GM12801 (cell line): Measurements from ENCODE around the gene MAGEA1.

Experiments
- CTCF ChIP-seq: IDR thresholded peaks from one replicate; pipeline ENCODE4 v1.5.1; 2011; ENCODE audit warnings: control low read depth; ENCODE audit not compliant: insufficient read length; ENCODE audit errors: extremely low read depth

Gene MAGEA1

GRCh38 chrX:153179131-153179530 lies at the start of gene MAGEA1:
Gene MAGEA1, plus strand, starts transcription at chrX:153179284. Its CDS starts 3,106 bp downstream, at chrX:153182390.
- no peak for TF ChIP-seq CTCF

DNA sequence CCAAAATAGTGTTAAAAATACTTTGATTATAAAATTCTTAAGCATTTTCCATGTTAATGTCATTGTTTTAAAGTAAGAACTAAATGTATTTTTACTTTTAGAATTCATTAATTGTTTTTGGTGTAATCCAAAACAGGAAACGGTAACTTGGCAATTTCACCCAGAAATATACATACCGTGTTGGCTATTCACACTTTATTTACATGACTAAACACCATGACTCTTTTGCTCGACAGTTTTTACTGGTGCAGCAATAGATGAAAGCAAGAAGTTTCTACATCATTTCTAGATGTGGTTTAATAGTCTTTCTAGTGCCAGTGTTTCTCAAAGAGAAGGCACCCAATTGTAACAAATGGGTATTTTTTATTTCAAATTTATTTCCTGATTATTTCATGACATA lies 25.6 kb upstream of the MAGEA1 start:
- TF ChIP-seq CTCF, result no peak

DNA sequence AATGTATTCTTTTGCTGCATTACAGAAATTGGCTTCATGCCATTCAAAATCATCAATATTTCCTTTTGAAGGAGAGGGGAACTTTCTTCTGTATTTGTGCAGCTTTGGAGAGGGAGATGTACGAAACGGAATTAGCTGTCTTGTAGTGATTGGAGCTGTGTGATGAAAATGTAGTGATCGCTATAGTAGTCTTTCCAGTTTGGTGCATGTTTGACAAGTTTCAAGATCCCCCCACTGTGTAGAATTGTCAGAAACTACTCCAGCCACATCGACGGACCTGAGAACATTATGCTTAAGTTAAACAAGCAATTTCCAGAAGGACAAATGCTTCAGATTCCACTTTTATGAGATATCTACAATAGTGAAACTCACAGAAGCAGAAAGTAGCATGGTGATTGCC lies 21.6 kb upstream of the MAGEA1 start:
- no peak for TF ChIP-seq CTCF

- no peak for TF ChIP-seq CTCF
These were observed 20.8 kb upstream of the MAGEA1 start for GRCh38 chrX:153158319-153158718.

DNA sequence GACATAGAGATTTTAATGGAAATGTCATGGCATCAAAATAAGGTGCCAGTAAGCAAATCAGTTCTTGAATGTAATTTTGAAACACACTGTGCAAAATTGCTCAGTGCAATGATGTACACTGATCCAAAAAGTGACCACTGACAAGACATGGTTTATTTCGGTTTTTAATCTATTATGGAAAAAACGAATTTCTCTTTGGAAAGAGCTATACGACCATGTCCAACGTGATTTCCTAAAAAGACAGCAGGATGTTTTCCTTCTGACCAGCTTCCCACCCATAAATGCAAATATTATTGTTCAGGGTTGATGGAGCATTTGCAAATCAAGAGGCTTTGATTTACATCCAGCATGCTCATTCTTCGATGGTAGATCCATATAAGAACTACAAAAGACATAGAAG lies 17.1 kb upstream of the MAGEA1 start:
- TF ChIP-seq CTCF, result no peak

GRCh38 chrX:153164733-153165132 lies 14.4 kb upstream of the MAGEA1 start:
- TF ChIP-seq CTCF, result no peak

DNA sequence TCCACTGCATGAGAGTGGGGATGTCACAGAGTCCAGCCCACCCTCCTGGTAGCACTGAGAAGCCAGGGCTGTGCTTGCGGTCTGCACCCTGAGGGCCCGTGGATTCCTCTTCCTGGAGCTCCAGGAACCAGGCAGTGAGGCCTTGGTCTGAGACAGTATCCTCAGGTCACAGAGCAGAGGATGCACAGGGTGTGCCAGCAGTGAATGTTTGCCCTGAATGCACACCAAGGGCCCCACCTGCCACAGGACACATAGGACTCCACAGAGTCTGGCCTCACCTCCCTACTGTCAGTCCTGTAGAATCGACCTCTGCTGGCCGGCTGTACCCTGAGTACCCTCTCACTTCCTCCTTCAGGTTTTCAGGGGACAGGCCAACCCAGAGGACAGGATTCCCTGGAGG lies 2.7 kb downstream of the MAGEA1 start:
- TF ChIP-seq CTCF, result no peak

DNA sequence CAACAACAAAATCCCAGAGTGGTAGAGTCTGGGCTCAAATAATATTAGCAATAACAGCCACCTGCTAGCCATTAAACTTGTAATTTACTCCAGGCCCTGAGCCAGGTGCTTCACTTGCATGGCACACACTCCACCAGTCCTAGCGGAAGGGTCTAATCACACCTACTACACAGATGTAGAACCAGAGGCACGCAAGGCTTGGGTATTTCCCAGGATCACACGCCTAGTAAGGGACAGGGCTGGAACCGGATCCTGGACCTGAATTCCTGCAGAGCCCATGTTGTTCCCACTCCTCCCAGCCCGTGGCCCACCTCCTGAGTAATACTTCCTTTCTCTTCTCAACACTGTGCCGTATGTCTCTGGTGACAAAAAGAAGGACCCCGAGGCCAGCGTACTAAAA lies 5.7 kb downstream of the MAGEA1 start:
- no peak for TF ChIP-seq CTCF
